Astrocyte of the spinal cord (primary cell): ENCODE data around the gene C19orf12.

Experiments used
- DNase-seq: peaks from one replicate; pipeline ENCODE4 v3.0.0; 2011; ENCODE audit warnings: low read depth, low spot score
- H3K4me3 ChIP-seq: 2 replicates; pipeline ENCODE4 v1.5.1; 2011; ENCODE audit warnings: low read depth, mild to moderate bottlenecking, low read length, moderate library complexity
- in situ Hi-C: cut with HindIII; loops from 2 replicates; pipeline ENCODE4 v1.10.0; 2017; ENCODE audit warnings: low sequenced_read_pairs
- TF ChIP-seq, protein P1 (sequence below): IDR thresholded peaks from 2 replicates; pipeline ENCODE4 v1.5.1; 2012; ENCODE audit warnings: low read depth, mild to moderate bottlenecking, low read length, inconsistent platforms

Gene C19orf12

GRCh38 chr19:29750001-29750400 lies 34.9 kb upstream of the C19orf12 start:
- no peak overlapping the region for H3K4me3 ChIP-seq
- in situ Hi-C loops: no loop called here
- TF ChIP-seq, protein P1, sequence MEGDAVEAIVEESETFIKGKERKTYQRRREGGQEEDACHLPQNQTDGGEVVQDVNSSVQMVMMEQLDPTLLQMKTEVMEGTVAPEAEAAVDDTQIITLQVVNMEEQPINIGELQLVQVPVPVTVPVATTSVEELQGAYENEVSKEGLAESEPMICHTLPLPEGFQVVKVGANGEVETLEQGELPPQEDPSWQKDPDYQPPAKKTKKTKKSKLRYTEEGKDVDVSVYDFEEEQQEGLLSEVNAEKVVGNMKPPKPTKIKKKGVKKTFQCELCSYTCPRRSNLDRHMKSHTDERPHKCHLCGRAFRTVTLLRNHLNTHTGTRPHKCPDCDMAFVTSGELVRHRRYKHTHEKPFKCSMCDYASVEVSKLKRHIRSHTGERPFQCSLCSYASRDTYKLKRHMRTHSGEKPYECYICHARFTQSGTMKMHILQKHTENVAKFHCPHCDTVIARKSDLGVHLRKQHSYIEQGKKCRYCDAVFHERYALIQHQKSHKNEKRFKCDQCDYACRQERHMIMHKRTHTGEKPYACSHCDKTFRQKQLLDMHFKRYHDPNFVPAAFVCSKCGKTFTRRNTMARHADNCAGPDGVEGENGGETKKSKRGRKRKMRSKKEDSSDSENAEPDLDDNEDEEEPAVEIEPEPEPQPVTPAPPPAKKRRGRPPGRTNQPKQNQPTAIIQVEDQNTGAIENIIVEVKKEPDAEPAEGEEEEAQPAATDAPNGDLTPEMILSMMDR: no peak
- DNase-seq: no peak

DNA sequence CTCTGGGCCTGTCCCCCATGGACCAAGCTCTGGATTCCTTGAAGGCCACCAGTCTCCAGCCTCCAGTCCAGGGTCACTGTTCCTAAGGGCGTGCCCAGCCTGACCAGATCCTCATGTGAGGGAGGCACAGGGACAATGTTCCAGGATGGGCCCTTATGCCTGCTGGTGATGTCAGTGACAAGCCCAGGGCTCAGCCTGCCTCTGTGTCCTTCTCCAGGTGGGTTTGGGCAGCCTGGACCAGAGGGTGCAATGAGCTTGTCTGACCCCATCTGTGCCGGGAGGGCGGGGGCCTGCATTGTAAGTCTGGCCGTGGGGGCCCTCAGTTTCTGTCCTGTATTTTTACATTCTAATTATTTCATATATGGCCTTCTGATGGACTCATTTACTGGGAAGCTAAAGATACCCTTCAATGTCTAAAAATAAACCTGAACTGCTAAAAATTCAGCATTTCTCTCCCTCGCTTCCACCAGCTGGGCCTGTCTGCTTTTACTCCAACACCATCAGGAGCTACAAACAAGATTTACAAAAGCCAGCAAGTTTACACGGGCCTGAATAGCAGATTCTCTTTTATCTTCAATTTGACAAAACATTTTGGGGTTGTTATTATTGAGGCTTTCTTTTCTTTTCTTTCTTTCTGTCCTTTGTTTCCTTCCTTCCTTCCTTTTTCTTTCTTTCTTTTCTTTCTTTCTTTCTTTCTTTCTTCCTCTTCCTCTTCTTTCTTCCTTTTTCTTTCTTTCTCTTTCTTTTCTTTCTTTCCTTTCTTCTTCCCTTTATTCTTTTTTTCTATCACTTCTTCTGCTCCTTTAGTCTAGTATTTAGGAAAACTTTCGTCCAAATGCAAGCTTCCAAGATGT lies 34.2 kb upstream of the C19orf12 start:
- TF ChIP-seq, protein P1: no peak

GRCh38 chr19:29745253-29745652 lies 30.2 kb upstream of the C19orf12 start:
- no peak for DNase-seq
- in situ Hi-C loops: no loop called here

More for the DNA sequence above, 34.2 kb upstream of the C19orf12 start:
- H3K4me3 ChIP-seq: no peak overlapping the region
- in situ Hi-C loops: no loop called here
- DNase-seq: no peak

DNA sequence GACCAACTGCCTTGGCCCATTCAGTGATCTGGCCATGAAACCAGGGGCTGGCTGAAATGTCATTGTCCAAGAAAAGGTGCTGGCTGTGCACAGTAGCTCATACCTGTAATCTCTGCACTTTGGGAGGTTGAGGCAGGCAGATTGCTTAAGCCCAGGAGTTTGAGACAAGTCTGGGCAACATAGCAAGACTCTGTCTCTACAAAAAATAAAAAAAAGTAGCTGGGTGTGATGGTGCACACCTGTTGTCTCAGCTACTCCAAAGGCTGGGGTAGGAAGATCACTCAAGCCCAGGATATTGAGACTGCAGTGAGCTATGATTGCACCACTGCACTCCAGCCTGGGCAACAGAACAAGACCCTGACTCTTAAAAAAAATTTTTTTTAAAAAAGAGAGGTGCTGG lies 28.6 kb upstream of the C19orf12 start:
- in situ Hi-C loops: no loop called here
- TF ChIP-seq, protein P1: no peak
- no peak for DNase-seq
- no peak overlapping the region for H3K4me3 ChIP-seq

More at GRCh38 chr19:29745253-29745652, 30.2 kb upstream of the C19orf12 start:
- H3K4me3 ChIP-seq: no peak overlapping the region
- TF ChIP-seq, protein P1: peak; percentile 26

- in situ Hi-C loops: no loop called here
- TF ChIP-seq, protein P1: no peak
These were observed 26.7 kb upstream of the C19orf12 start for GRCh38 chr19:29741776-29742175.

DNA sequence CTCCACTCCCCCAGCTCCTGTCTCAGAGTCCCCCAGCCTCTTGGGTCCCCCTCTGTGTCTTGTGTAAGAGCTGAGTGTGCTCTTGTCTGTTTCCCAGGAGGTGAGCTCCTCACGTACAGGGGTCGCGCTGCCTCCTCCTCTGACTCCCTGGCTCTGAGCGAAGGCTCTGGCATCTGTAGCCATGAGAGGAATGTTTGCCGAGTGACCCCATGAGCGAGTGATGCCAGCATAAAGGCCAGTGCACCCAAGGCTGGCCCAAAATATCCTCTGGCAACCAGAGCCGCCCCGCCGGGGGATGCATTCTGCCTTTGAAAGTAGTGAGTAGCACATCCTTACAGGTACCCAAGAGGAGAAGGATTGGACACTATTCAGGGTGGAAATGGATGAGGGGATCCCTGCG lies 26.2 kb upstream of the C19orf12 start:
- in situ Hi-C loops: no loop called here
- DNase-seq: no peak
- TF ChIP-seq, protein P1: no peak
- no peak overlapping the region for H3K4me3 ChIP-seq

More at GRCh38 chr19:29741776-29742175, 26.7 kb upstream of the C19orf12 start:
- no peak overlapping the region for H3K4me3 ChIP-seq
- no peak for DNase-seq
